RKO (cell line): Measurements from ENCODE around the gene B3GNT5.
"Not testable (repeated sequence)": the region's sequence is repeated elsewhere in the genome, so short reads cannot be mapped to it uniquely, and the experiment has no call there.

Experiments used
- DNase-seq: peaks from one replicate; pipeline ENCODE4 v3.0.0-alpha.2; 2016; ENCODE audit warnings: low spot score

Gene B3GNT5

GRCh38 chr3:183230251-183230650 lies 22.8 kb upstream of the B3GNT5 start:
- not testable (repeated sequence) for DNase-seq

GRCh38 chr3:183230826-183231225 lies 22.2 kb upstream of the B3GNT5 start:
- no peak for DNase-seq

- no peak for DNase-seq
These were observed 19.1 kb upstream of the B3GNT5 start for GRCh38 chr3:183233966-183234365.

GRCh38 chr3:183239046-183239445 lies 14.0 kb upstream of the B3GNT5 start:
- no peak for DNase-seq

- DNase-seq: no peak
These were observed 10.6 kb upstream of the B3GNT5 start for GRCh38 chr3:183242431-183242830.

- no peak for DNase-seq
These were observed 8.8 kb upstream of the B3GNT5 start for GRCh38 chr3:183244219-183244618.

- DNase-seq: no peak
These were observed 8.0 kb upstream of the B3GNT5 start for GRCh38 chr3:183244981-183245476.

- no peak for DNase-seq
These were observed 6.0 kb upstream of the B3GNT5 start for GRCh38 chr3:183247011-183247589.

- DNase-seq: no peak
These were observed 3.9 kb upstream of the B3GNT5 start for GRCh38 chr3:183249006-183249718.

- no peak for DNase-seq
These were observed 803 bp upstream of the B3GNT5 start for GRCh38 chr3:183252118-183252782.

- peak; percentile 41 for DNase-seq
These were observed 754 bp downstream of the B3GNT5 start for GRCh38 chr3:183253528-183254486.

- DNase-seq: peak; percentile 45
These were observed 1.7 kb downstream of the B3GNT5 start for GRCh38 chr3:183254487-183255347.

GRCh38 chr3:183255348-183255730 lies 2.3 kb downstream of the B3GNT5 start:
- peak; percentile 86 for DNase-seq

GRCh38 chr3:183259087-183259486 lies 6.0 kb downstream of the B3GNT5 start:
- DNase-seq: no peak

GRCh38 chr3:183259621-183260020 lies 6.6 kb downstream of the B3GNT5 start:
- DNase-seq: no peak

- no peak for DNase-seq
These were observed 7.3 kb downstream of the B3GNT5 start for GRCh38 chr3:183260167-183260904.

- DNase-seq: no peak
These were observed 8.2 kb downstream of the B3GNT5 start for GRCh38 chr3:183261151-183261724.

GRCh38 chr3:183262875-183263378 lies 9.9 kb downstream of the B3GNT5 start:
- no peak for DNase-seq

- DNase-seq: no peak
These were observed 11.2 kb downstream of the B3GNT5 start for GRCh38 chr3:183264268-183264667.

GRCh38 chr3:183265157-183265642 lies 12.1 kb downstream of the B3GNT5 start:
- no peak for DNase-seq
